ENCODE results near the gene OR52B6. TPM values are rescaled to one million over a fixed set of nuclear protein-coding genes. Genes with fewer than 3 reads are reported as not detected.
A peak's percentile ranks its signal among the peaks of the same experiment; 100 is the strongest.

Gene OR52B6
- total RNA-seq, 4 donors from 2014 or later: not detected

GRCh38 chr11:5621580-5621979 is 40.9 kb downstream of the OR52B6 start:
- no peak for TF ChIP-seq CTCF (IDR thresholded peaks at IDR 0.05)
- ATAC-seq (ENCODE audit: low FRiP score) (no peak), DNase-seq (ENCODE audit: low spot score) (no peak)

- no peak for TF ChIP-seq CTCF (IDR thresholded peaks at IDR 0.05)
Measured at GRCh38 chr11:5622802-5623201, 42.1 kb downstream of the OR52B6 start.

DNA sequence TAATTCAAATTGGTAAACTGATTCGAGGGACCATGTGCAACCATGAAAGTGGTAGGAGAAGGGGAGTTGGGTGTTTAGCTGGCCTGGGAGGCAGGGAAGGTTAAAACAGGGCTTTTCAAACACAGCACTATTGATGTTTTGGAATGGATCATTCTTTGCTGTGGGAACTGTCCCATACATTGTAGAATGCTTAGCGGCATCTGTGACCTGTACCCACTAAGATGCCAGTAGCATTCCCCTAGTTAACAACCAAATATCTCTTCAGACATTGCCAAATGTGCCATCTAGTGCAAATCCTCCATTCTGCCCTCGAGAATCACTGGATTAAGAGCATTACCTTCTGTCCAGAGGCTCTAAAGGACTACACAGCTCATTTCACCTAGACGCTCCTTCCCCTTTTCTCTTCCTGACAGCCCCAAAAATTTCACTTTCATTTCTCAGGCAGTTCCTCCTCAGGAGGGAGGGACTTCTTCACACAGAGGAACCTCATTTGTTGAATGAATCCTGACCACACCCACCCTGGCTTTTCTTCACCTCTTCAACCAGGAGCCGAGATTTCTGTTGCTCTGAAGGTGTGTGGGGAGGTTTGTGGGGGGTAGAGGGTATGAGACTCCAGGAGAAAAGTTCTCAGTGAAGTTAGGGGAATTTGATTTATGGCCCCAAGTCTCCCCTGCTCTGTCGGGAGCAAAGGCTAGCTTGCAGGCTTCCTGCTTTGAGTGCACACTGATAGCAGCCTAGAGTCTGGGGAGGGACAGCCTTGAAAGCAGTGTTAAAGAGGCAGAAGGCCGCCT is 44.0 kb downstream of the OR52B6 start, which contains the start of gene TRIM34:
TSS of gene TRIM34 (plus strand) at position 513 of the 791 bp plus-strand sequence. CDS start 7,331 bp downstream, outside the sequence.
- TF ChIP-seq CTCF (IDR thresholded peaks at IDR 0.05): no peak
- DNase-seq (ENCODE audit: low spot score): no peak
- peak; percentile 95 for ATAC-seq (ENCODE audit: low FRiP score)

More at GRCh38 chr11:5622802-5623201, 42.1 kb downstream of the OR52B6 start:
- ATAC-seq (ENCODE audit: low FRiP score) (no peak), DNase-seq (ENCODE audit: low spot score) (no peak)

- no peak for DNase-seq (ENCODE audit: low spot score)
- no peak for TF ChIP-seq CTCF (IDR thresholded peaks at IDR 0.05)
- ATAC-seq (ENCODE audit: low FRiP score): peak; percentile 22
Measured at GRCh38 chr11:5625281-5625680, 44.6 kb downstream of the OR52B6 start.

DNA sequence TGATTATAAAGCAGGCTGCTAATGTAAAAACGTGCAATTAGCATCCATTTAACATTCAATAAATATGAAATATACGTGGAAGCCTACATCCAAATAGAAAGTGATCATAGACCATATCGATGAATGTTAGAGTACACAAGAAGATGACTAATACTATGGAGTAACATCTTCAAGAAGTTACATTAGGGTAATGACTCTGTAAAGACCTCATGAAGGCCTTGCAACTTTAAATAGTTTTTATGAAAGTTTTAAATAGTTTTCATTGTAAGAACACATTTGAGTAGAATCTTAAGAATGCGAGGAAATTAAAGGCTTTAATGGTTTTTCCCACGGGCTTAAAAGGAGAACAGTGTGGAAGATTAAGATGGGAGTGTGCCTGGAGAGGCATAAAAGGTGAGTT is 45.5 kb downstream of the OR52B6 start:
- TF ChIP-seq CTCF (IDR thresholded peaks at IDR 0.05): no peak
- no peak for DNase-seq (ENCODE audit: low spot score)
- ATAC-seq (ENCODE audit: low FRiP score): no peak

DNA sequence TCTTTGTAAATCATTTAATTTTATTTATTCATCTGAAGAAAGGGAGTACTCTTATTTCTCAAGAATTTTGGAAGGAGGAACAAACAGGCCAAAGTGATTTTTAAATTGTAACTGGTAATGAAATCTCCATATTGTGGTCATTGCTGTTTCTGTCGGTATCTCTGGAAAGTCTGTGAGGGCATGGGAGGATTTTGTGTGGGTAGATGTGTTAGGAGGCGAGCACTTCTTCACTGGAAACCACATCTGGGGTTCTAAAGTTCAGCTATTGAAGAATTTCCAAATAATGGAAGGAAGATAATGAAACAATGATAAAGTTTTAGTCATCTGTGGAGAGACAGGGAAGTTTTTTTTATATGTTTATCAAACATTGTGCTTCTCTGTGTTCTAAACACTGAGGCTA is 50.7 kb downstream of the OR52B6 start:
- DNase-seq (ENCODE audit: low spot score) (no peak), ATAC-seq (ENCODE audit: low FRiP score) (no peak)
- no peak for TF ChIP-seq CTCF (IDR thresholded peaks at IDR 0.05)

Other genes with a start within 250 kb of the OR52B6 start
- gene OR51B5, start 237.4 kb upstream of the OR52B6 start, total RNA-seq: under 1 TPM in 3 of 4 donors, not detected in 1; 0.36 to 0.63 (median 0.46) TPM
- gene OR51B6, start 229.4 kb upstream of the OR52B6 start, total RNA-seq: not detected
- not detected for gene OR51M1, start 197.1 kb upstream of the OR52B6 start, total RNA-seq
- gene OR51Q1, start 158.8 kb upstream of the OR52B6 start, total RNA-seq: not detected
- under 1 TPM in 1 of 4 donors, not detected in 3; 0.96 TPM for gene OR51I1, start 139.4 kb upstream of the OR52B6 start, total RNA-seq
- not detected for gene OR51I2, start 131.6 kb upstream of the OR52B6 start, total RNA-seq
- gene OR52D1, start 92.2 kb upstream of the OR52B6 start, total RNA-seq: not detected
- gene UBQLN3, start 70.9 kb upstream of the OR52B6 start, total RNA-seq: 1 to 10 TPM in 2 of 4 donors, under 1 TPM in 2; 0.82 to 1.3 (median 0.98) TPM
- gene UBQLNL, start 64.2 kb upstream of the OR52B6 start, total RNA-seq: 1 to 10 TPM in 2 of 4 donors, under 1 TPM in 2; 0.19 to 1.7 (median 0.81) TPM
- gene OR52H1, start 32.3 kb upstream of the OR52B6 start, total RNA-seq: 1 to 10 TPM in 1 of 4 donors, under 1 TPM in 1, not detected in 2; 0.48 to 1.8 TPM
- 1 to 10 TPM; 1.9 to 3.3 (median 2.8) TPM for gene TRIM6, start 15.8 kb downstream of the OR52B6 start, total RNA-seq
- gene TRIM34, start 44.1 kb downstream of the OR52B6 start, total RNA-seq: 1 to 10 TPM; 3.7 to 9.6 (median 6.6) TPM
- 10 to 100 TPM; 18.0 to 24.4 (median 21.1) TPM for gene TRIM5, start 104.2 kb downstream of the OR52B6 start, total RNA-seq
- 100 to 1,000 TPM in 1 of 4 donors, 10 to 100 TPM in 3; 22.3 to 163 (median 55.7) TPM for gene TRIM22, start 108.9 kb downstream of the OR52B6 start, total RNA-seq
- under 1 TPM in 1 of 4 donors, not detected in 3; 0.47 TPM for gene OR56B1, start 155.6 kb downstream of the OR52B6 start, total RNA-seq
- under 1 TPM in 1 of 4 donors, not detected in 3; 0.72 TPM for gene OR52N4, start 173.4 kb downstream of the OR52B6 start, total RNA-seq
- gene OR52N5, start 202.5 kb downstream of the OR52B6 start, total RNA-seq: 10 to 100 TPM in 1 of 4 donors, not detected in 3; 11.9 TPM
- 10 to 100 TPM in 1 of 4 donors, 1 to 10 TPM in 1, under 1 TPM in 1, not detected in 1; 0.46 to 13.9 (median 2.4) TPM for gene OR52N1, start 210.4 kb downstream of the OR52B6 start, total RNA-seq
- not detected for gene OR52N2, start 228.0 kb downstream of the OR52B6 start, total RNA-seq